ENCODE data around the gene KCNJ6. TPM values are rescaled to one million over a fixed set of nuclear protein-coding genes. Genes with fewer than 3 reads are reported as not detected.

Gene KCNJ6, protein sequence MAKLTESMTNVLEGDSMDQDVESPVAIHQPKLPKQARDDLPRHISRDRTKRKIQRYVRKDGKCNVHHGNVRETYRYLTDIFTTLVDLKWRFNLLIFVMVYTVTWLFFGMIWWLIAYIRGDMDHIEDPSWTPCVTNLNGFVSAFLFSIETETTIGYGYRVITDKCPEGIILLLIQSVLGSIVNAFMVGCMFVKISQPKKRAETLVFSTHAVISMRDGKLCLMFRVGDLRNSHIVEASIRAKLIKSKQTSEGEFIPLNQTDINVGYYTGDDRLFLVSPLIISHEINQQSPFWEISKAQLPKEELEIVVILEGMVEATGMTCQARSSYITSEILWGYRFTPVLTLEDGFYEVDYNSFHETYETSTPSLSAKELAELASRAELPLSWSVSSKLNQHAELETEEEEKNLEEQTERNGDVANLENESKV
- total RNA-seq: not detected

- Histone ChIP-seq H3K4me1 (peaks cover 12% of the 10 kb centered on the region), H3K27me3 (peaks cover 8% of the 10 kb centered on the region), H3K36me3 (no peaks in the 10 kb centered on the region), H3K4me3 (no peak within 1 kb of the TSS), H3K9me3 (no peaks in the 10 kb centered on the region), H3K27ac (no peak within 1 kb of the TSS)
- intact Hi-C loops (cut with DNase I): no loop called here
- no peak for TF ChIP-seq POLR2AphosphoS5 (IDR thresholded peaks at IDR 0.05; ENCODE audit: insufficient read depth in 1 of 2, low read depth in 1 of 2)
- no peak for TF ChIP-seq POLR2A (IDR thresholded peaks at IDR 0.05)
- no peak for TF ChIP-seq CTCF (IDR thresholded peaks at IDR 0.05)
- DNase-seq (ENCODE audit: extremely low spot score in 2 of 2): no peak
Observed at GRCh38 chr21:37916310-37917051, at the start of gene KCNJ6. Gene KCNJ6, minus strand, starts transcription at chr21:37916457. Its CDS starts 75,775 bp downstream, at chr21:37840682.

DNA sequence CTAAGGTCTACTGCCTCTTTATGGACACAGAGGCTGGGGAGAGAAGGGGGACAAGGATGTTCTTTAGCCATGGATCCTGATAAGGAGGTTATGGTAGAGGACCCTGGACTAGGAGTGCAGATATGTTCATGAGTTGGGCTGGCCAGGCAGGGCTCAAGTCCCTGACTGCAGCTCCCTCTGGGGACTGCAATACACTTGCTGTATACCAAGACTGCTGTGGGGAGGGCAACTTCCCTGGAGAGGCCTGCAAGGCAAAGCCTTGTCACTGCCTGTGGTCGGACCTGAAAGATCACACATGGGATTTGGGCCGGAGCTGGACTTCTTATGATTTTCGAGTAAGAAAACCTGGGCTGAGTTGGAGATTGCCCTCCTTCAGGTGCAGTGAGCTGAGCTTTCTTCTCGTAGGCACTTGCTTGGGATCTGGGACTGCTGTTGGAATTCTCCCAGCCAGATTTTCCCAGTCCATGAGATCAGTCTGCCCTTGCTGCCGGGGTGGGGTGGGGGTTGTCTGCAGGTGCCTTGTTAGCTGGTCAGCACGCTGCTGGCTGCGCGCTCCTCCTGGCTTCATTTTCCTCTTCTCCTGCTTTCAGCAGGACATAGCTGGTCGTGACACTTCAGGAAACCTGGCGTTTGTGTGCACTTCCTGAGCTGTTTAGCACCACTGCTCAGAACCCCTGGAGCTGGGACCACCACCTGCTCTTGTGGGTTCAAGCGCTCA lies 49.0 kb upstream of the KCNJ6 start:
- TF ChIP-seq CTCF (IDR thresholded peaks at IDR 0.05) (no peak), POLR2AphosphoS5 (IDR thresholded peaks at IDR 0.05; ENCODE audit: insufficient read depth in 1 of 2, low read depth in 1 of 2) (no peak), POLR2A (IDR thresholded peaks at IDR 0.05) (no peak)
- H3K4me3 ChIP-seq: no peak overlapping the region
- no peaks in the 10 kb centered on the region for H3K4me1 ChIP-seq
- no peaks in the 10 kb centered on the region for H3K27me3 ChIP-seq
- intact Hi-C loops (cut with DNase I): no loop called here
- peak in 1 of 2 donors; percentile 77 for DNase-seq (ENCODE audit: extremely low spot score in 2 of 2)
- H3K9me3 ChIP-seq: no peaks in the 10 kb centered on the region
- H3K27ac ChIP-seq: no peak overlapping the region
- H3K36me3 ChIP-seq: no peaks in the 10 kb centered on the region

DNA sequence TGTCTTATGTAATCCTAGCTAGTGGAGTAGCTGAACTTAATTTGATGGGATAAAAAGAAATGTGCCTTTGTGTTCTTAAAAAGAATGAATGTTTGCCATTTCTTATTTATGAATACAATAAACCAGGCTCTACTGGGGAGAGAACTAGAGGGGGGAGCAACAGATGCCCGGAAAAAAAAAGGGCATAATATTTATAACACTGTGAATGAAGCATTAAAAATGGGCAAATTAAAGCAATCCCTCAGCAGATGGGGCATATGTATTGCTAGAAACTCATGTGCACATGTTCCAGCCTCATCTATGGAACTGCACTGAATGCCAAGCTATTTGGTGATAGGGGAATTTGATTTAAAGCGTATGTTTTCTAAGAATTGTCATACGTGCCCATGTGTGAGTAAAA lies 42.3 kb upstream of the KCNJ6 start:
- Histone ChIP-seq H3K9me3 (no peaks in the 10 kb centered on the region), H3K4me1 (no peaks in the 10 kb centered on the region), H3K27me3 (no peaks in the 10 kb centered on the region), H3K36me3 (no peaks in the 10 kb centered on the region), H3K27ac (no peak overlapping the region), H3K4me3 (no peak overlapping the region)
- TF ChIP-seq CTCF (IDR thresholded peaks at IDR 0.05) (no peak), POLR2A (IDR thresholded peaks at IDR 0.05) (no peak), POLR2AphosphoS5 (IDR thresholded peaks at IDR 0.05; ENCODE audit: insufficient read depth in 1 of 2, low read depth in 1 of 2) (no peak)
- intact Hi-C loops (cut with DNase I): no loop called here
- DNase-seq (ENCODE audit: extremely low spot score in 2 of 2): no peak

DNA sequence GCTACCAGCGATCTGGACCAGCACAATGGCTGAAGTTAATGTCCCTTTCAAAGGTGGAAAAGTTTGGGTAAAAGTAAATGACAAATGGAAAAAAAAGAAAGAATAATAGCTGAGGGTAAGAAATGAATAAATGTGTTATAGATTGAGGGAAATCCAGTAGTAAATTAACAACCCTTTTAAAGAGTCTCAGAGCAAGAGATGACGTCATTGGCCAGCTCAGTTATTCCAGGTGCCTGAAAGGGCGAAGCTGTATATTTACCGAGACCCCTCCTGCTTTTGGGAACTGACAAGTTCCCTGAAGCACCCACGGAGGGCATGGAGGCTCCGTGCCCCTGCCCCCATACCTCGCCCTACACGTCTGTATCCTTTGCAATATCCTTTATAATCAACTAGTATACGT lies 40.5 kb upstream of the KCNJ6 start:
- Histone ChIP-seq H3K27ac (no peak overlapping the region), H3K27me3 (no peaks in the 10 kb centered on the region), H3K9me3 (no peaks in the 10 kb centered on the region), H3K36me3 (no peaks in the 10 kb centered on the region), H3K4me3 (no peak overlapping the region), H3K4me1 (no peaks in the 10 kb centered on the region)
- TF ChIP-seq CTCF (IDR thresholded peaks at IDR 0.05) (no peak), POLR2AphosphoS5 (IDR thresholded peaks at IDR 0.05; ENCODE audit: insufficient read depth in 1 of 2, low read depth in 1 of 2) (no peak), POLR2A (IDR thresholded peaks at IDR 0.05) (no peak)
- no peak for DNase-seq (ENCODE audit: extremely low spot score in 2 of 2)
- intact Hi-C loops (cut with DNase I): no loop called here
